PFSK-1 (cell line): ENCODE measurements around the gene SCAMP3.

Experiments used
- POLR2AphosphoS5 ChIP-seq: IDR thresholded peaks from 2 replicates; pipeline ENCODE4 v1.6.1; 2012; ENCODE audit warnings: low read depth, mild to moderate bottlenecking, control low read depth, low read length, moderate library complexity
- SIN3A ChIP-seq: IDR thresholded peaks from 2 replicates; pipeline ENCODE4 v1.6.1; 2012; ENCODE audit warnings: mild to moderate bottlenecking, low read length, moderate library complexity, borderline replicate concordance; ENCODE audit not compliant: insufficient read depth
- TF ChIP-seq, protein P1 (sequence below), 2 experiments: IDR thresholded peaks; 2 replicates each; pipeline versions ENCODE4 v1.6.1 to v1.8.0; 2011 to 2012; ENCODE audit warnings: low read depth in 2 of 2, low read length in 2 of 2, control low read depth in 1 of 2, inconsistent platforms in 1 of 2, mild to moderate bottlenecking in 1 of 2, moderate library complexity in 1 of 2; ENCODE audit not compliant: insufficient read depth in 1 of 2

DNA sequence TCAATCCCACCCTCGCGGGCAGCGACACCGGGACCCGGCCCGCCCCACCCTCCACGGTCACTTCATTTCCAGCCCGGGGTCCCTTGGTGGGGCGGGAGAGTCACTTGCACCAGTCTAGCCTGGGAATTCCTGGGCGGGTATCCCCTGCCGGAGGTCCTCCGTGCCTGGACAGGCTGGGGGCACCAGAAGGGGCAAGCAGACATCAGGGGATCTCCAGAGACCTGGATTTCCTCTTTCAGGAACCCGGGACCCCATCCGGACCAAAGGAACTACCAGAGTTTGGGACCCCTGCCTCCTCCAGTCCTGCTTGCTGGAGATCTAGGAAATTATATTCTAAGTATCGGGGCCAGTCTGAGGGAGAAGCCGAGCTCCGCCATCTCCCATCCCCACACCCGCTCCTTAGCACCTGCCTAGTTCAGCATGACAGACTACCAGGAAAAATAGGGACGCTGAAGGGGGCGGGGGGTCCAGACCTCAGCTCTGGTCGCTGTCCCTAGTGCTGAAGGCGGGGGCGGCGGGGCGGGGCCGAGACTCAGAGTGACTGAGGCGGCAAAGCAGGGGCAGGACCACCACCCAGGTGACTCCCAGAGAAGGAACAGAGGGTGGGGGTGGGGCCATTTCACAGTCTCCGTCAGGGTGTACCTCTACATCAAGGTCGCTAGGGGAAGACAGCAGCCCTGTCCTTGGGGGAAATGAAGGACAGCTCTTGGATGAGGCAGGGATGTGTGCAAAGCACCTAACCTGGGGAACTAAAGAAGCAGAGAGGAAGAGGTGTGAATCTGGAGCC lies 15.9 kb upstream of the SCAMP3 start:
- TF ChIP-seq POLR2AphosphoS5 (no peak), SIN3A (peak; percentile 82; the same call in 1 of the 2 replicates)
- TF ChIP-seq, protein P1, sequence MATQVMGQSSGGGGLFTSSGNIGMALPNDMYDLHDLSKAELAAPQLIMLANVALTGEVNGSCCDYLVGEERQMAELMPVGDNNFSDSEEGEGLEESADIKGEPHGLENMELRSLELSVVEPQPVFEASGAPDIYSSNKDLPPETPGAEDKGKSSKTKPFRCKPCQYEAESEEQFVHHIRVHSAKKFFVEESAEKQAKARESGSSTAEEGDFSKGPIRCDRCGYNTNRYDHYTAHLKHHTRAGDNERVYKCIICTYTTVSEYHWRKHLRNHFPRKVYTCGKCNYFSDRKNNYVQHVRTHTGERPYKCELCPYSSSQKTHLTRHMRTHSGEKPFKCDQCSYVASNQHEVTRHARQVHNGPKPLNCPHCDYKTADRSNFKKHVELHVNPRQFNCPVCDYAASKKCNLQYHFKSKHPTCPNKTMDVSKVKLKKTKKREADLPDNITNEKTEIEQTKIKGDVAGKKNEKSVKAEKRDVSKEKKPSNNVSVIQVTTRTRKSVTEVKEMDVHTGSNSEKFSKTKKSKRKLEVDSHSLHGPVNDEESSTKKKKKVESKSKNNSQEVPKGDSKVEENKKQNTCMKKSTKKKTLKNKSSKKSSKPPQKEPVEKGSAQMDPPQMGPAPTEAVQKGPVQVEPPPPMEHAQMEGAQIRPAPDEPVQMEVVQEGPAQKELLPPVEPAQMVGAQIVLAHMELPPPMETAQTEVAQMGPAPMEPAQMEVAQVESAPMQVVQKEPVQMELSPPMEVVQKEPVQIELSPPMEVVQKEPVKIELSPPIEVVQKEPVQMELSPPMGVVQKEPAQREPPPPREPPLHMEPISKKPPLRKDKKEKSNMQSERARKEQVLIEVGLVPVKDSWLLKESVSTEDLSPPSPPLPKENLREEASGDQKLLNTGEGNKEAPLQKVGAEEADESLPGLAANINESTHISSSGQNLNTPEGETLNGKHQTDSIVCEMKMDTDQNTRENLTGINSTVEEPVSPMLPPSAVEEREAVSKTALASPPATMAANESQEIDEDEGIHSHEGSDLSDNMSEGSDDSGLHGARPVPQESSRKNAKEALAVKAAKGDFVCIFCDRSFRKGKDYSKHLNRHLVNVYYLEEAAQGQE (IDR thresholded peaks at IDR 0.05; ENCODE audit: insufficient read depth in 1 of 2, low read depth in 2 of 2, low read length in 2 of 2) = peak; percentile 91 to 96
